ENCODE measurements around the gene ENOSF1.

Gene ENOSF1

GRCh38 chr18:662197-662596 is 50.2 kb downstream of the ENOSF1 start:
- no CpG with 5 or more reads among the region's 4 CpGs for WGBS (ENCODE audit: extremely low coverage, insufficient coverage, low lambda C conversion rate)
- H4K5ac ChIP-seq (ENCODE audit: low read length): no peak overlapping the region
- H2BK15ac ChIP-seq (replicated peaks; ENCODE audit: low read depth): no peak overlapping the region
- H3K4me1 ChIP-seq (ENCODE audit: control insufficient read depth, low read depth, low read length): peaks cover 2% of the 10 kb centered on the region
- no peak overlapping the region for H2AK5ac ChIP-seq (ENCODE audit: low read length)
- no peak overlapping the region for H2BK120ac ChIP-seq (ENCODE audit: low read depth, low read length)
- no peak overlapping the region for H3K23ac ChIP-seq (ENCODE audit: low read length)
- no peak overlapping the region for H3K18ac ChIP-seq (ENCODE audit: low read length)
- H3K27ac ChIP-seq (ENCODE audit: low read depth, low read length): no peak overlapping the region
- H3K79me2 ChIP-seq (ENCODE audit: control insufficient read depth, insufficient read depth, low read length): peaks cover 28% of the 10 kb centered on the region
- no peak overlapping the region for H3K56ac ChIP-seq (ENCODE audit: low read length)
- DNase-seq: no peak
- no peak overlapping the region for H3K4me2 ChIP-seq (ENCODE audit: low read length)
- no peak overlapping the region for H4K8ac ChIP-seq (ENCODE audit: low read depth, low read length)
- no peak overlapping the region for H2BK5ac ChIP-seq (ENCODE audit: low read length)
- H3K9ac ChIP-seq (ENCODE audit: low read length): no peak overlapping the region
- H3K4ac ChIP-seq (ENCODE audit: low read depth, low read length): no peak overlapping the region
- H3K36me3 ChIP-seq (ENCODE audit: control insufficient read depth, insufficient read depth, low read length): peaks cover 9% of the 10 kb centered on the region
- H3K27me3 ChIP-seq (ENCODE audit: insufficient read depth, low read length, poor library complexity): no peaks in the 10 kb centered on the region
- no peak overlapping the region for H3K4me3 ChIP-seq (ENCODE audit: low read length)
- peaks cover 16% of the 10 kb centered on the region for H3K79me1 ChIP-seq (ENCODE audit: low read length)

GRCh38 chr18:659597-659996 is 52.8 kb downstream of the ENOSF1 start:
- Histone ChIP-seq H3K27me3 (ENCODE audit: insufficient read depth, low read length, poor library complexity) (no peaks in the 10 kb centered on the region), H3K4me2 (ENCODE audit: low read length) (no peak overlapping the region), H3K9ac (ENCODE audit: low read length) (no peak overlapping the region), H3K23ac (ENCODE audit: low read length) (no peak overlapping the region), H3K56ac (ENCODE audit: low read length) (no peak overlapping the region), H3K79me1 (ENCODE audit: low read length) (peaks cover 16% of the 10 kb centered on the region), H2AK5ac (ENCODE audit: low read length) (no peak overlapping the region), H3K4ac (ENCODE audit: low read depth, low read length) (no peak overlapping the region), H3K79me2 (ENCODE audit: control insufficient read depth, insufficient read depth, low read length) (peaks cover 21% of the 10 kb centered on the region), H3K4me3 (ENCODE audit: low read length) (no peak overlapping the region), H4K8ac (ENCODE audit: low read depth, low read length) (no peak overlapping the region), H2BK5ac (ENCODE audit: low read length) (no peak overlapping the region), H2BK15ac (replicated peaks; ENCODE audit: low read depth) (no peak overlapping the region), H3K27ac (ENCODE audit: low read depth, low read length) (no peak overlapping the region), H3K4me1 (ENCODE audit: control insufficient read depth, low read depth, low read length) (peaks cover 2% of the 10 kb centered on the region), H3K18ac (ENCODE audit: low read length) (no peak overlapping the region), H3K36me3 (ENCODE audit: control insufficient read depth, insufficient read depth, low read length) (peaks cover 9% of the 10 kb centered on the region), H2BK120ac (ENCODE audit: low read depth, low read length) (no peak overlapping the region), H4K5ac (ENCODE audit: low read length) (no peak overlapping the region)
- WGBS (ENCODE audit: extremely low coverage, insufficient coverage, low lambda C conversion rate): no CpG with 5 or more reads among the region's 6 CpGs
- no peak for DNase-seq

DNA sequence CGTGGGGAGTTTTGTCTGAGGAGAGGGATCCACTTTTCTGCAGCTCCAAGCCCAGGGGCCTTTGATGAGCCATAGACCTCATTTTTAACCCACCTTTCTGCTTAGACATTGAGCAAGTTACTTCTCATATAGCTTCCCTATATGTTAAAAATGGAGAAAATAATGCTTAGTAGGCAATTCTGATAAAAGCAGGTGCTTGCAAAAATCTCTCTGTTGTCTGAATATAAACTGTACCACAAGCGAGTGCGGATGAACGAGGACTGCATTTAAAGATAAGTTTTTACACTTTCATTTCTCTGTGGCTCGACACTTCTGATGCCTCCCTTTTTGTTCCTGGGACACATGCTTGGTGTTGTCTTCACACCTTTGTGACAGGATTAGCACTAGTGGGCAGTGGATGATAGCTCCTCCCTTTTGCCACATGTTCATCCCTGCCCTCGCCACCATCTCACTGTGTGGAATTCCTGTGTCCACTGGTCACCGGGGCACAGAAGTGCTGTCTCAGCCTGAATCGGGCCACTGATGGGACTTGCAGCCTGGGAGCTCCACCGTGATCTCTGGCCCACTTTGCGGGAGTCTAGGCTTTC is 53.4 kb downstream of the ENOSF1 start:
- no peak for DNase-seq
- WGBS (ENCODE audit: extremely low coverage, insufficient coverage, low lambda C conversion rate): no CpG with 5 or more reads among the region's 10 CpGs
- Histone ChIP-seq H3K27me3 (ENCODE audit: insufficient read depth, low read length, poor library complexity) (no peaks in the 10 kb centered on the region), H3K36me3 (ENCODE audit: control insufficient read depth, insufficient read depth, low read length) (peaks cover 9% of the 10 kb centered on the region), H3K79me1 (ENCODE audit: low read length) (peaks cover 16% of the 10 kb centered on the region), H3K23ac (ENCODE audit: low read length) (no peak overlapping the region), H3K18ac (ENCODE audit: low read length) (peak overlapping the region; percentile 82), H3K56ac (ENCODE audit: low read length) (peak overlapping the region; percentile 99), H2BK120ac (ENCODE audit: low read depth, low read length) (no peak overlapping the region), H3K4me2 (ENCODE audit: low read length) (peak overlapping the region; percentile 71), H3K79me2 (ENCODE audit: control insufficient read depth, insufficient read depth, low read length) (peaks cover 21% of the 10 kb centered on the region), H4K8ac (ENCODE audit: low read depth, low read length) (no peak overlapping the region), H3K4me1 (ENCODE audit: control insufficient read depth, low read depth, low read length) (peaks cover 2% of the 10 kb centered on the region), H4K5ac (ENCODE audit: low read length) (no peak overlapping the region), H3K4me3 (ENCODE audit: low read length) (peak overlapping the region; percentile 91), H3K4ac (ENCODE audit: low read depth, low read length) (peak overlapping the region; percentile 77), H2AK5ac (ENCODE audit: low read length) (no peak overlapping the region), H3K27ac (ENCODE audit: low read depth, low read length) (no peak overlapping the region), H2BK5ac (ENCODE audit: low read length) (no peak overlapping the region), H3K9ac (ENCODE audit: low read length) (peak overlapping the region; percentile 99), H2BK15ac (replicated peaks; ENCODE audit: low read depth) (no peak overlapping the region)

- no peak overlapping the region for H4K5ac ChIP-seq (ENCODE audit: low read length)
- peak overlapping the region; percentile 71 for H3K4me2 ChIP-seq (ENCODE audit: low read length)
- peaks cover 21% of the 10 kb centered on the region for H3K79me2 ChIP-seq (ENCODE audit: control insufficient read depth, insufficient read depth, low read length)
- H4K8ac ChIP-seq (ENCODE audit: low read depth, low read length): no peak overlapping the region
- peaks cover 16% of the 10 kb centered on the region for H3K79me1 ChIP-seq (ENCODE audit: low read length)
- H3K36me3 ChIP-seq (ENCODE audit: control insufficient read depth, insufficient read depth, low read length): peaks cover 9% of the 10 kb centered on the region
- H3K27me3 ChIP-seq (ENCODE audit: insufficient read depth, low read length, poor library complexity): no peaks in the 10 kb centered on the region
- peak overlapping the region; percentile 89 for H3K23ac ChIP-seq (ENCODE audit: low read length)
- peak overlapping the region; percentile 99 for H3K9ac ChIP-seq (ENCODE audit: low read length)
- peaks cover 2% of the 10 kb centered on the region for H3K4me1 ChIP-seq (ENCODE audit: control insufficient read depth, low read depth, low read length)
- peak overlapping the region; percentile 90 for H2BK5ac ChIP-seq (ENCODE audit: low read length)
- H3K27ac ChIP-seq (ENCODE audit: low read depth, low read length): peak overlapping the region; percentile 98
- WGBS (ENCODE audit: extremely low coverage, insufficient coverage, low lambda C conversion rate): no CpG with 5 or more reads among the region's 72 CpGs
- H2BK120ac ChIP-seq (ENCODE audit: low read depth, low read length): no peak overlapping the region
- peak overlapping the region; percentile 92 for H3K4ac ChIP-seq (ENCODE audit: low read depth, low read length)
- H3K56ac ChIP-seq (ENCODE audit: low read length): peak overlapping the region; percentile 99
- DNase-seq: peak; percentile 96
- no peak overlapping the region for H2AK5ac ChIP-seq (ENCODE audit: low read length)
- H3K18ac ChIP-seq (ENCODE audit: low read length): peak overlapping the region; percentile 82
- peak overlapping the region; percentile 91 for H3K4me3 ChIP-seq (ENCODE audit: low read length)
- no peak overlapping the region for H2BK15ac ChIP-seq (replicated peaks; ENCODE audit: low read depth)
Observed at GRCh38 chr18:658001-658946, 54.2 kb downstream of the ENOSF1 start.

DNA sequence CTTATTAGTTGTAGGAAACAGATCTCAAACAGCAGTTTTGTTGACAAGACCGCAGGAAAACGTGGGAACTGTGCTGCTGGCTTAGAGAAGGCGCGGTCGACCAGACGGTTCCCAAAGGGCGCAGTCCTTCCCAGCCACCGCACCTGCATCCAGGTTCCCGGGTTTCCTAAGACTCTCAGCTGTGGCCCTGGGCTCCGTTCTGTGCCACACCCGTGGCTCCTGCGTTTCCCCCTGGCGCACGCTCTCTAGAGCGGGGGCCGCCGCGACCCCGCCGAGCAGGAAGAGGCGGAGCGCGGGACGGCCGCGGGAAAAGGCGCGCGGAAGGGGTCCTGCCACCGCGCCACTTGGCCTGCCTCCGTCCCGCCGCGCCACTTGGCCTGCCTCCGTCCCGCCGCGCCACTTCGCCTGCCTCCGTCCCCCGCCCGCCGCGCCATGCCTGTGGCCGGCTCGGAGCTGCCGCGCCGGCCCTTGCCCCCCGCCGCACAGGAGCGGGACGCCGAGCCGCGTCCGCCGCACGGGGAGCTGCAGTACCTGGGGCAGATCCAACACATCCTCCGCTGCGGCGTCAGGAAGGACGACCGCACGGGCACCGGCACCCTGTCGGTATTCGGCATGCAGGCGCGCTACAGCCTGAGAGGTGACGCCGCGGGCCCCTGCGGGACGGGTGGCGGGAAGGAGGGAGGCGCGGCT is 55.0 kb downstream of the ENOSF1 start, which contains the start of gene TYMS:
Gene TYMS, plus strand, starts transcription at position 343 of the 690 bp plus-strand sequence. Its CDS starts 90 bp downstream, at position 433.
- H3K4me2 ChIP-seq (ENCODE audit: low read length): peak within 1 kb of the TSS; percentile 71
- H3K4me1 ChIP-seq (ENCODE audit: control insufficient read depth, low read depth, low read length): peaks cover 2% of the 10 kb centered on the region
- peak; percentile 83 for DNase-seq
- H2BK5ac ChIP-seq (ENCODE audit: low read length): peak within 1 kb of the TSS; percentile 90
- WGBS (ENCODE audit: extremely low coverage, insufficient coverage, low lambda C conversion rate): no CpG with 5 or more reads among the region's 79 CpGs
- H2BK120ac ChIP-seq (ENCODE audit: low read depth, low read length): no peak within 1 kb of the TSS
- no peak within 1 kb of the TSS for H2BK15ac ChIP-seq (replicated peaks; ENCODE audit: low read depth)
- H3K27me3 ChIP-seq (ENCODE audit: insufficient read depth, low read length, poor library complexity): no peaks in the 10 kb centered on the region
- peak within 1 kb of the TSS; percentile 82 for H3K18ac ChIP-seq (ENCODE audit: low read length)
- no peak within 1 kb of the TSS for H4K8ac ChIP-seq (ENCODE audit: low read depth, low read length)
- peaks cover 16% of the 10 kb centered on the region for H3K79me1 ChIP-seq (ENCODE audit: low read length)
- no peak within 1 kb of the TSS for H2AK5ac ChIP-seq (ENCODE audit: low read length)
- peak within 1 kb of the TSS; percentile 98 for H3K27ac ChIP-seq (ENCODE audit: low read depth, low read length)
- peak within 1 kb of the TSS; percentile 99 for H3K9ac ChIP-seq (ENCODE audit: low read length)
- H3K23ac ChIP-seq (ENCODE audit: low read length): peak within 1 kb of the TSS; percentile 89
- H3K4ac ChIP-seq (ENCODE audit: low read depth, low read length): peak within 1 kb of the TSS; percentile 92
- H3K79me2 ChIP-seq (ENCODE audit: control insufficient read depth, insufficient read depth, low read length): peaks cover 21% of the 10 kb centered on the region
- H3K56ac ChIP-seq (ENCODE audit: low read length): peak within 1 kb of the TSS; percentile 99
- H4K5ac ChIP-seq (ENCODE audit: low read length): no peak within 1 kb of the TSS
- peak within 1 kb of the TSS; percentile 91 for H3K4me3 ChIP-seq (ENCODE audit: low read length)
- peaks cover 9% of the 10 kb centered on the region for H3K36me3 ChIP-seq (ENCODE audit: control insufficient read depth, insufficient read depth, low read length)
